GM19397 (cell line): ENCODE results near the gene LBX2.

Experiments used
- ATAC-seq: cut with Tn5 transposase; IDR thresholded peaks from one replicate; pipeline ENCODE4 v1.9.1; 2021; ENCODE audit warnings: mild to moderate bottlenecking, moderate library complexity; ENCODE audit not compliant: unreplicated experiment

The LBX2 gene, protein sequence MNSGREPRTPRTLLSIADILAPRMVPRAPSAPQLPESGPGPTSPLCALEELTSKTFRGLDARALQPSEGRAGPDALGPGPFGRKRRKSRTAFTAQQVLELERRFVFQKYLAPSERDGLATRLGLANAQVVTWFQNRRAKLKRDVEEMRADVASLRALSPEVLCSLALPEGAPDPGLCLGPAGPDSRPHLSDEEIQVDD

DNA sequence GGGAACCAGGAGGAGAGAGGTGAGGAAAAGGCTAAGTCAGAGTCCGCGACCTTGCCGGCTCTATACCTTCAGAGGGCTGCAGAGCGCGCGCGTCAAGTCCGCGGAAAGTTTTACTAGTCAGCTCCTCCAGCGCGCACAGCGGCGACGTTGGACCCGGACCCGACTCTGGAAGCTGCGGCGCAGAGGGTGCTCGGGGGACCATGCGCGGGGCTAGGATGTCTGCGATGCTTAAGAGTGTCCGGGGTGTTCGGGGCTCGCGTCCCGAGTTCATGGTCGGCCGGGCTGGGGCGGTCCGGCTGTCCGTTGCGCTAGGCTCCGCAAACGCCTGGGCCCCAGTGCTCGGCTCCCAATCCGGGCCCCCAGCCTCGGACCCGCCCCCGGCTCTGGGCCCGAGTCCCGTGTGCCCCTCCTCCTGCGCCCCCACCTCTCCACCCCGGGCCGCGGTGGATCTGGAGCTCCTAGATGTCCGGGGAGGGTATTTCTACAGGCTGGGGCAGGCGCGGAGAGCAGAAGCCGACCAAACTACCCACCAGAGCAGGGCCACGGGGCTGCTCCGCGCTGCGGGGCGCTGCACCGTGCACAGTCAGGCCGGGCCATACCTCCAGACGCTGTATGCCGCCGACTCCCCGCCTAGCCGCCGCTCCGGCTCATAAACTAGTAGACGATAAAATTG lies at the start of gene LBX2:
TSS of gene LBX2 (minus strand) at position 337 of the 673 bp plus-strand sequence. CDS start at position 271, 66 bp downstream.
- no peak for ATAC-seq

DNA sequence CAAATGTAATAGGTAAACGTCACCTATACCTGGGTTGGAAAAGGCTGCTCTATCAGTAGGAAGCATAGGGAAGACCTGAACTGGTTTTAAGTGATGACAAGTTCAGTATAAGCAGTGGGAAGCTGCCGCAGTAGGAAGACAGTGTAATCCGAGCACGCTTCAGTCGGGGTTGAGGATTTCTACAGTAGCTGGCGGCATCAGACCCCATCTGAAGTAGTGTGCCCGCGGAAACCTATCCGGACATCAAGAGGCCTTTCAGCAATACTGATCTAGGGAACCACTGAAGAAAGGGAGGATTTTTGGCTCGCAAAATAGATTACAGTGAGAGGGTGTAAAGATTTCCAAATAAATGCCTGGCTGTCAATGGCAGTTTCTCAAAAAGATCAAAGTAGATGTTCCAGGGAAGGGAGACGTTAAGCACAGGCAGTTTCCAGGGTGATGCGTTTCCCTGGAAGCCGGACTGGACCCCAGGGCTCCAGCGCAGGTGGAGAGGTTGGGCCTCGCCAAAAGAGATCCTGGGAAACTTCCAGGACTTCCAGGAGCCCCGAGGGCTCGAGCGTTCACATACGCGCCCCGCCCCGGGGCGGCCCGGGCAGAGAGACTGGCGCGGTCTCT lies 49.0 kb upstream of the LBX2 start:
- no peak for ATAC-seq

DNA sequence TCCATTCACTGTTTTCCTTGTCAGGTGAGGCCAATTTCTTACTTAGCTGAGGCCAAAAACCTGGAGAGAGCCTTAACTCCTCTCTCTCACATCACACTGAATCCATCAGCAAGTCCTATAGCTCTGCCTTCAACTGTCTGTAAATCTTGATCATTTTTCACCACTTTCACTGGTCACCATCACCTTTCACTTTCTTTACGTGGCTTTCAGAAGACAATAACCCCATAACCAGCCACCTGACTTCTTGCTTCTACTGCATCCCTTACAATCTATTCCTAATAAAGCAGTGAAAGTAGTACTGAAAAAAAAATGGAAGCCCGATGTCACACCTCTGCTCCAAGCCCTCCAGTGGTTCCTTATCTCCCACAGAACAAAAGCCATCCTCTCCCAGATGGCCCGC lies 46.6 kb upstream of the LBX2 start:
- ATAC-seq: no peak

DNA sequence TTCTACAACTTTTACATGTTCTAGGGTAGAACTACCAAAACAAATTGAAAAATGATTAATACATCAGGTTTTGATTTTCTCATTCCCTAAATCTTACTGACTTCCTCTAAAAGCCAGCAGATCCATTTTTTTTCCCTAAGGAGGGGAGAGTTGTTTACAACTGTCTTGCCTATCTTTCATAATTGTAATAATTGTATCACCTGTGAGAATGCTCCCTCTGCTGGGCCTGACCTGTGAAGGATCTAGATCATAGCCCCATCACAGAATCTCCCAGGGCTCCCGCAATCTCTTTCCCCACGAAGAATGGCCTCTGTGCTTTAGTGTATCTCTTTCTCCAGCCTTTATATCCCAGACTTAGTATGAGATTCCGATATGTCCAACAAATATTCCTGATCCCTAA lies 45.2 kb upstream of the LBX2 start:
- no peak for ATAC-seq

DNA sequence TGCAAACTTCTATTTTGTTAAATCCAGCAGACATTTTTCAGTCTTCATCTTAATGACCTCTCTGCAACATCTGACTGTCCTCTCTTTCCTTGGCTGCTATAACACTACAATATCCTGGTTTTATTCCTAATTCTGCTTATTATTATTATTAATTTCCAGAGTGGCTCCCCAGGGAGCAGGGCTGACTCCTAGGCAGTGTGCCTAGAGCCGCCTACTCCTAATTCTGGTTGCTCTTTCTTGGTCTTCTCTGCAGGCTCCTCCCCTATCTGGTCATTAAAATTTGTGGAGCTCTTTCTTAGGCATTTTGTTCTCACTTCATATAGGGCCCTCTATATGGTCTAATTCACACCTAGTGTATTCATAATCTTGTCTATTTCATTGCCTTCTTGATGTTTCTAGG lies 43.6 kb upstream of the LBX2 start:
- ATAC-seq: no peak

DNA sequence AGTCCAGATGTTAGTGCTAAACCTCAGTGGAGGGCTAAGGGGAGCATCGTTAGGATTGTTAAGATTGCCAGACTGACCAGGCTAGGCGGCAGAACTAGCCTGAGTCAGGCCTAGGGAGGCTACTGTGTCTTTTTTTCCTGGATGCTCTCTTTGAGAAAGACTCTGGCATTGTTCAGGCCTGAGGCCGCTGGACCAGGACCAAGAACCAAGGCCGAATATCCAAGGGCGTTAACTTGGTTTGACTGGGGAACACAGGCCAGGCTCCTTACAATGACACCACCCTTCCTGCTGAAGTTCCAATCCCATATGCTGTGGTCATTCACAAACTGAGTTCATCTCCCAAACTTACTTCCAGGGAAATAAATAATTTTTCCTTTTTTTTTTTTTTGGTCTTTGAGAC lies 40.9 kb upstream of the LBX2 start:
- no peak for ATAC-seq

DNA sequence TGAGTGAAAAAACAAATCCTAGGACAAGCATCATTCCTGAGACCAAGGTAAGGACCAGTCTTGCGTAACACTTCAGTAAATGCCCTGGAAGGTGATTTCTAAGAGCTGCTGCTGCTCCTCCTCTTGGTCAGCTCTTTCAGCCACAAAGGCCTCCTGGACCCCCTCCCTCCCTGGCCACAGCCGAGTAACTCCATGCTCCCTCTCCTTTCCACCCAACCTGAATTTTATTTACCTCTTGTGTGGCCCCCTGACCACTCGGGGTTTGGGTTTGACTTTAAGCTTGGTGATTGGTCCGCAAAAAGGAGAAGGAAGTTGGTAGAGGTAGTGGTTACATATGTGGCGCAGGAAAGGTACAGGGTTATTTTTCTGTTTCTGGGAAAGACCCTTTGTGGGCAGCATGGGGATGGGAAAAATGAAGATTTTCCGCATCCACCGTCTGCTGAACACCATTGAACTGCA lies 39.5 kb upstream of the LBX2 start:
- ATAC-seq: no peak

DNA sequence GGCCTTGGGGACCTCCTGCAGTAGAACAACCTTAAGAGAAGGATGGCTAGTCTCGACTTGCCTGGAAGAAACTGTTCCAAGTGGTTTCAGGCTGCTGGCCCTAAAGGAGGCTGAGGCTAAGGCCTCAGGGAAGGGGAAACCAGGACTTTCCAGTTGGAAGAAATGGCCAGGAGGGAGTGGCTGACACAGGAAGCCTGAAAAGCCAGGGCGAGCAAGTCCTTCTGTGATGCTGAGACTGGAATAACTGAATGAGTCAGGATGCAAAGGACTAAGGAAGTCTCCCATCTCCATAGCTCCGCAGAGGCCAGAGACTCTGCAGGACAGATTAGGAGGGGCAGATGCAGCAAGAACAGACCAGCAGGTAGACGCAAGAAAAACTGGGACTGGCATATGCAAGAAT lies 37.7 kb upstream of the LBX2 start:
- ATAC-seq: no peak

DNA sequence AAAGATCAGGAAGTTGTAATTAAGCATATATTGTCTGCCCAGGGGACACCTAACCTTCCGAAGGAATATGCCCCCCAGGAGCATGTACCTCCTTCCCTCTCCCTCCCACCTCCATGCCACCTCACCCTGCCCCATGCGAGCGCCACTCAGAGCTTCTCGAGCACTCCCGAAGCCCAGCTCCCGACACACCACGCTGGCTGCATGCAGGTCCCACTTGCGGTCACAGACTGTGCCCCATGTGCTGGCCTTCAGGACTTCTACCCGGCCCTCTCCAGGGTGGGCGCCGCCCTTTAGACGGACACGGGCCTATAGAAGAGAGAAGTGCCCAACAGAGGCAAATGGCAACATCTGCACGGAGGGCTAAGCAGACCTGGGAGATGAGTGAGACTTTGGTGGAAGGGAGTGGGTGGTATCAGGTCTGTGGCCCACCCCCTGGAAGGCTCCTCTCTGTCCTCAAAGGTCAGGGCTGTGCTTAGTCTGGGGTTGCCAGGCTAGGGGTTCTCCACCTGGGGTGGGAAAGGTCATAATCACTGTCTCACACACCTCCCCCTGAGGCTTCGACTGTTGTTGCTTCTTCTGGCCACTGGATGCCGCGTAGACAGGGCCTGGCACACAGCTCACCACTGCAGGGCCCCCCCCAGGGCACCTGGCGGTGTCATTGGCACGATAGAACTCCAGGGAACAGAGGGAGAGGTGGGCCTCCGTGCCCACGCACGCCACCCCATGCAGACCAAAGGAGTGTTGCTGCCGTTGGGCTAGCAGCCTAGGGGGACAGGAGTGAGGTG lies 37.0 kb upstream of the LBX2 start:
- no peak for ATAC-seq

DNA sequence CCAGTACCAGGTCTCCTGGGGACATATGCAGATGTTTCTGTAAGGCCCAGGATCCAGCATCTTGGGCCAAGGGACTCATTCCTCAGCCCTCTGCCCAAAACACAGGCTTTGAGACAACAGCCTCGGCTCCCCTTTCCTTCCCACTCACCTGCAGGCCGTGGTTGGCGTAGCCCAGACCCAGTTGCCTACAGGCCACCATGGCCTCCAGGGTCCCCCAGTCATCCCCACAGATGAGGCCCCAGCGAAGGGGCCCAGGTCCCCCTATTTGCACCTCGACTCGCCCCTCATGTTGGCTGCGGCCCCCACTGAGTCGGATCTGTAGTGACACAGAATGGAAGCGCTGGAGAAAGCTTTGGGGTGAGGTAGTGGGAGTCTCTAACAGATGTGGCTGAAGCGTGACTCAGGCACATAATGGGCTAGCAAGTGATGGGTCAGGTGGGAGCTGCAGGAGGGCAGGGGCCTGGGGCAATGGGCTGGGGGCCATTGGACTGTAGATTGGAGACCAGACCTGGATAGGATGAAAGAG lies 36.1 kb upstream of the LBX2 start:
- ATAC-seq: no peak

DNA sequence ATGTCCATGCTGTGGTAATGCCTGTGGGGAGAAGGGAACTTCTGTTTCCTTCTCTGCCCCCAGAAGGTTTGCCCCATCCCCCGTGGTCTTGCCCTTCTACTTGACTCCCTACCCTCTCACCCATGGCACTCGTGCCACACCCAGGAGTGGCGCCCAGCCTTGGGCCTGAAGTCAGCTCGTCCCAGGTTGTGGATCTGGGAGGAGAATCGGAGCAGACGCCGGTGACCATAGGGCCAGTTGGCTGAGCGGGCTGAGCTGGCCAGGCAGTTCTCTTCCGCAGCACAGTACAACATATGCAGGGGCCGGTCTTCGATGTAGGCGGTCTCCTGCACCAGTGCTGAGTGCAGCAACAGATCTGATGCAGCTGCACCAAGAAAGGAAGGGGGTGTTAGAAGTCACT lies 35.0 kb upstream of the LBX2 start:
- ATAC-seq: no peak

DNA sequence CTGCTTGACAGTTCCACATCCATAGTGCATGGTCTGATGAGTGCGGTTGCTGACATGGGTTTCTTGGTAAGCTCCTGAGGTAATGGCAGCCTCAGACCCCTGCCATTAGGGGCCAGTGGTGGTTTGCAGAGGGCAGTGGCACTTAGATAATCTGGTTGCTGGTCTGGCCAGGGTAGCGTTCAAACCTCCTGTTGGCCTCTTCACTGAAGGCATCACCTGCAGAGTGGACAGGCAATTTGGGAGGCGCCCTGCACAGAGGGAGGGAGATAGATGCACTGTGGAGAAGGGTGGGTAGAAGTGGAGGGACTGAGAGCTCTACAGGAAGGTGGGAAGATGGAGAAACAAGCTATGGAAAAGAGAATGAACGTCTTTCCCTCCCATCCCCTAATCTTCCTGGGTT lies 34.1 kb upstream of the LBX2 start:
- ATAC-seq: no peak

DNA sequence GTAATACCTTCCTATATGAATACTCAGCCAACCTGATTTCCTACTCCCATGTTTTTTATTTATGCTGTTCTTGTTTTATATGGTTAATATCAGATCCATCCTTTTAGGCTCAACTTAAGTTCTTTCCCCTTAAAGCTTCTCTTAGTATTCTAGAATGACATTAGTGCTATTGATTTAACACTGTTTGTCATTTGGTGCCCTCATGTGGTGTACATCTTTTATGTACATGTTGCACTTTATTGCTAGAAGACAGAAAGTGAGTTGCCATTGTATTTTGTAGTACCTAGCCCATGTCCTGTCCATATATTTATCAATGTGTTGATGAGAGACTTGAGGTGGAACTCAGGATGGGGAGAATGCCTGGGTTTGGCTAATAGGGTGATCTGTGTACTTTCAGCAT lies 32.8 kb upstream of the LBX2 start:
- ATAC-seq: no peak

DNA sequence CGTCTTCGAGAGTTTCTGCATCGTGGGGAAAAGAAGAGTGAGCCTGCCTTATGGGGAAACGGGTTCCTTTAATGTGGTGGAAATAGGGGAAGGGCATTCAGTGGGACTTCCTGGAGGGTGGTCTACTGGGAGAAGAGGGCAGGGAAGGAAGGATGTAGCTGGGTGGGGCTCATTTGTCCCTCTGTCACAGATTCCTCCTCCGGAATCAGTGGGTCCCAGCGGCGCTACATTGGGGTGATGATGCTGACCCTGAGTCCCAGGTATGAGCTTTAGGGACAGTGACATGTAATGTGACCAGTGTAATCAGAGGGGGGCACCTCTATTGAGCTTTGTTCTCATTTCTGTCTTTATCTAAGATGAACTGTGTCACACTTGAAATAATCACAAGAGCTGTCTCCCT lies 32.3 kb upstream of the LBX2 start:
- ATAC-seq: no peak

DNA sequence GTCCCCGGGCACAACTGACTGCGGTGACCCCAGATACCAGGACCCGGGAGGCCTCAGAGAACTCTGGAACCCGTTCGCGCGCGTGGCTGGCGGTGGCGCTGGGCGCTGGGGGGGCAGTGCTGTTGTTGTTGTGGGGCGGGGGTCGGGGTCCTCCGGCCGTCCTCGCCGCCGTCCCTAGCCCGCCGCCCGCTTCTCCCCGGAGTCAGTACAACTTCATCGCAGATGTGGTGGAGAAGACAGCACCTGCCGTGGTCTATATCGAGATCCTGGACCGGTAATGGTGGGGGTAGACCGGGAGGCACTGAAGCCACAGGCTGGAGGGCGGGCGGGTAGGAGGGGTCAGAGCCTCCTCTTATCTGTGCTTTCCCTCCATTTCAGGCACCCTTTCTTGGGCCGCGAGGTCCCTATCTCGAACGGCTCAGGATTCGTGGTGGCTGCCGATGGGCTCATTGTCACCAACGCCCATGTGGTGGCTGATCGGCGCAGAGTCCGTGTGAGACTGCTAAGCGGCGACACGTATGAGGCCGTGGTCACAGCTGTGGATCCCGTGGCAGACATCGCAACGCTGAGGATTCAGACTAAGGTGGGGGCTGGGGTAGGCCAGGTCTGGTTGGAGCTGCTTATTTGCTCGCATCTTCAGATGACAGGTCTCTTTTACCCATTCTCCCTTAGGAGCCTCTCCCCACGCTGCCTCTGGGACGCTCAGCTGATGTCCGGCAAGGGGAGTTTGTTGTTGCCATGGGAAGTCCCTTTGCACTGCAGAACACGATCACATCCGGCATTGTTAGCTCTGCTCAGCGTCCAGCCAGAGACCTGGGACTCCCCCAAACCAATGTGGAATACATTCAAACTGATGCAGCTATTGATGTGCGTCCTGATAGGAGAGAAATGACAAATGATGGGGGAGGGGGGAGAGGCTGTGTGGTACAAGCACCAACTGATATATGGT lies 31.1 kb upstream of the LBX2 start:
- peak; percentile 30 for ATAC-seq

DNA sequence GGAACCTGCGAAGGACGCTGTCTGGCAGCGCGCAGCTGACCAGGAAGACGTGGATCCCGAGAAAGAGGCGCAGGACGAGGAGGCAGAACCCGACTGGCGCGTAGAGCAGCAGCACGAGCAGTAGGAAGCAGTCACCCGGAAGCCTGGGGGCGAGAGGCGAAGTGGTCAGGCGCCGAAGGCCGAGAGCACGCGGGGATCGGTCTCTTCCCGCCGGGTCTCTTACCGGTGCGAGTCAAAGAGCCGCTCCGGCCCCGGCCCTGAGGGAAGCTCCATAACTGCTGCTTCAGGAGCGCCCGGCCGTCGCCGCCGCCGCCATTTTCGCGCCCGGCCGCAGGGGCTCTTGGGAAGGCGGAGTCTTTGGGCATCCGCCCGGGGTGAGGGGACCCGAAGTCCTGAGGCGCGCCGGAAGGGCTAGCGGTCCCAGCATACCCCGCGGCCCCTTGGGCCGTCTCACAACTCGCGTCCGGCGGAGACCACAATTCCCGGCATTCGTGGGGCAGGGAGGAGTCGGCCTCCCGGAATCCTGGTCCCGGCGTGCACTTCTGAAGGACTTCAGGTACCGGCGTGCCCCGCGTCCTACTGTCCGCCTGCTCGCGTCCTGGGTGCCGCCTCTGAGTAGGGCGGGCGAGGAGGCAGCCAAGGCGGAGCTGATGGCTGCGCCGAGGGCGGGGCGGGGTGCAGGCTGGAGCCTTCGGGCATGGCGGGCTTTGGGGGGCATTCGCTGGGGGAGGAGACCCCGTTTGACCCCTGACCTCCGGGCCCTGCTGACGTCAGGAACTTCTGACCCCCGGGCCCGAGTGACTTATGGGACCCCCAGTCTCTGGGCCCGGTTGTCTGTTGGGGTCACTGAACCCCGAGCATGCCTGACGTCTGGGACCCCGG lies 30.2 kb upstream of the LBX2 start, which contains the start of the genes AUP1 and HTRA2:
TSS of gene AUP1 (minus strand) at position 350 of the 882 bp plus-strand sequence. CDS start at position 273, 77 bp downstream.
TSS of gene HTRA2 (plus strand) at position 577 of the 882 bp plus-strand sequence. CDS start at position 651, 74 bp downstream.
- peak; percentile 80 for ATAC-seq

DNA sequence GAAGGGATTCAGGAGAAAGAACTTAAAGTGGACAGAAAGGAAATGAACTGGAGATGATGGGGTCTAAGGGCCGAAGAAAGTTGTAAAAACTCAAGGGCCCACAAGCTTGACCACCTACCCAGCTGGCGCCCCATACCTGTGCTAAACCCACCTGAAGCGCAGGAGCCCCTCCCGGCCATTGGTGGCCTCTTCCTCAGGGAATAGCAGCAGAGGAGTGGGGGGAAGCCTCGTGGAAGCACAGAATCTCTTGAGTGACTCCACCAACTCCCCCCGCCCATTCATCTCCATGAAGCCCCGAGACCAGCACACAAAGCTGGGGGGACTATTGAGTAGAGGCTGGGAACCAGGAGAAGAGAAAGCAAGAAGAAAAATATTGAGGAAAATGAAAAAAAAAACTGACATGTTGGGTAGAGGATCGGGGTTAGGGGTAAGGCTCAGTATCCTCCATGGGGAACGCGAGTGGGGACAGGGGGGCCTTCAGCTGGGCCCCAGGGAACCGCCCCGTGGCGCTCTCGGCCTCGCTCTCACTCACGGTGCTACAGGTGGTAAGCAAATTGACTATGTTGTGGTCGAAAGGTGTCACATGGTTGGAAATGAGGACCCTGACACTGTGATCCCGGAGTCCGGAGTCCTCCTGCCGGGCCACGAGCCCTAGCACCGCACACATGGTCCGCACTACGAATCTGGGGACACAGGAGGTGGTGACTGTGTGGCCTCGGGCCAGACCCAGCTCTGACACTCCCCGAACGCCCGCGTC lies 29.4 kb upstream of the LBX2 start:
- ATAC-seq: peak; percentile 6

DNA sequence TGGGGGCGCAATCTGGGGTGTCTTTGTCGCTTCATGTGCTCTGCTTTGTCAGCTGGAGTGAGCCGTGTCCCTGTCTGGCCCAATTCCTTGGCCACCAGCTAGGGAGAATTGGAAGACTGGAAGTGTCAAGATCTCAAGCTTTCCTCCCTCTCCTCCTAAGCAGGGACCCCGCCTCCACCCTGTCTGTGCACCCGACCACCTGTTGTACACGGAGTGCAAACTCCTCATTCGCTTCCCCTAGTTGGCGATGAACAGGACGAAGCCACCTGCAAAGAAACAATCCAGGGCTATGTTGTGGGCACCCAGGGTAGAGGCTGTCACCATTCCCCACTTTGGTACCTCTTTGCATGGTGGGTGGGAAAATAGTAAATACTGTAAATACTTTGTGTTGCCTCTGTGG lies 28.3 kb upstream of the LBX2 start:
- no peak for ATAC-seq
